GM18519 (cell line): ENCODE data around the gene JAM2.

Experiments used
- ATAC-seq: cut with Tn5 transposase; IDR thresholded peaks from one replicate; pipeline ENCODE4 v1.9.1; 2021; ENCODE audit warnings: mild to moderate bottlenecking, moderate library complexity; ENCODE audit not compliant: unreplicated experiment, low FRiP score

JAM2 gene

GRCh38 chr21:25760677-25761076 lies 121.6 kb downstream of the JAM2 start:
- no peak for ATAC-seq

- ATAC-seq, result no peak
Measured at GRCh38 chr21:25764065-25764464, 125.0 kb downstream of the JAM2 start.
